ENCODE measurements around the gene GOLGA6L10.
"Not testable (repeated sequence)": the region's sequence is repeated elsewhere in the genome, so short reads cannot be mapped to it uniquely, and the experiment has no call there.

The GOLGA6L10 gene

DNA sequence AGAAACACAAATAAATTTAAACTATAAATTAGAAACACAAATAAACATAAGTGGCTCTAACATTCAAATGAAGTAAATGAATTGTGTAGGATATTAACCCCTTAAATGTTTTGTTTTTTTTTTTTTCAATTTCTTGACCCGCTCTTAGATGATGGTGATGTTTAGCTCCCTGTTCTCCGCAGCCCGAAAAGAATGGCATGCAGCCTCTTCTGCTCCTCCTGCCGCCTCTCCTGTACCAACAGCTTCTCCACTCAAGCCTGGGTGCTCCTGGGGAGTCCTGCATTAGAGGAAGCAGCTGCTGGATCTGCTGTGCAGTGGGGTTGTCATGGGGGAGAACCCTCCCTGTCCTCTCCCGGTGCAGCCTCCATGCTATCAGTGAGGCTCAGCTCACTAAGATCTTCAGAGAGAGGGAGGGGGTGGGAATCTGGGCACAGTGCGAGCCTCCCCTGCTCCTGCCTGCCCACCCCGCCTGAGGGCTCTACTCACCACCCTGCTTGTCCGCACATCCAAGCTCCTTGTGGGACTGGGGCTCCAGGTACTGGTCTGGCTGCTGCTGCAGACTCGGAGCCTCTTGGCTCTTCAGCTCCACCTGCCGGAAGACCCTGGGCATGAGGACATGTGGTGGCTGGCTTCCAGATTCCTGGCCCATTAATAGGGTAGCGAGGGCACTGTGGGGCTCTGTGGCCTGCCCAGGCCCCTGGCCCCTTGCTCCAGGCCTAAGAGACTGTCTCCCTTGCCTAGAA lies 6.5 kb downstream of the GOLGA6L10 start:
- DNase-seq, result not testable (repeated sequence)

DNA sequence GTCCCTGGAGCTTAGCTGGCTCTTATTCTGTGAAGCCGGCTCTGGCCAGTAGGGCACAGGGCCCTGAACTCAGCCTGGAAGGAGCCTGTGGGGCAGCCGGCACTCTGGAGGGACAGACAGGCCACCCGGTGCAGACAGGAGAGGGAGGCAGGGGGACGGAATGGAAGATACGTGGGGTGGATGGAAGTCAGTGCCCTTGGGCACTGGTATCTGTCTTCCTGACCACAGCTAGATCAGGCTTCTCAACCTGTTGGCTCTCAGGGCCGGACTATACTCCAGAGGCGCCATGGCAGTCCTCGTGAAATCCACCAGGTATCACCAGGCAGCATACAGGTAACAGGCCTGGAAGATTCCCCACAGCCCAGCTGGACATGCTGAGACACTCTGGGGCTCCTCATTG lies 10.7 kb downstream of the GOLGA6L10 start:
- not testable (repeated sequence) for DNase-seq

- DNase-seq, result not testable (repeated sequence)
Measured at GRCh38 chr15:82338053-82338452, 11.2 kb downstream of the GOLGA6L10 start.

- not testable (repeated sequence) for DNase-seq
Measured at GRCh38 chr15:82337051-82337450, 12.2 kb downstream of the GOLGA6L10 start.

DNA sequence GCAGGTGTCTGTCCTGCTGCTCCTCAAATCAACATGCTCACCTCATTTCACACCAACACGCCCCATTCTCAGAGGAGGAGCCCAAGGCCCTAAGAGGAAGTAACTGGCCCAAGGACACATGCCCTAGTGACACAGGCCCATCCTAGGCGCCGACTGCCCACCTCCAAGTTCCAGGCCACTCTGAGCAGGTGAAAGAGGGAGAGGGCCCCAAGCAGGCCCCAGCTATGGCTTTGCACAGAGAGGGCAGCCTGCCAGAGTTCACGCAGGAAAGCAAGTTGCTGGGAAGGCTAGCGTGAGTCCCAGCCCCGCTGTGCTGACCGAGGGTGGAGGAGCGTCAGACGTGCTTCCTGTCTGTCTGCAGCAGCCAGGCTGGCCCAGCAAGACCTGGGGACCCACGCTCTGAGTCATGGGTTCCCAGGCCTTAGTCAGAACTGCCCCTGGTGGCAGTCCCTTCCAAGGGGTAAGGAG lies 13.1 kb downstream of the GOLGA6L10 start:
- DNase-seq, result not testable (repeated sequence)

DNA sequence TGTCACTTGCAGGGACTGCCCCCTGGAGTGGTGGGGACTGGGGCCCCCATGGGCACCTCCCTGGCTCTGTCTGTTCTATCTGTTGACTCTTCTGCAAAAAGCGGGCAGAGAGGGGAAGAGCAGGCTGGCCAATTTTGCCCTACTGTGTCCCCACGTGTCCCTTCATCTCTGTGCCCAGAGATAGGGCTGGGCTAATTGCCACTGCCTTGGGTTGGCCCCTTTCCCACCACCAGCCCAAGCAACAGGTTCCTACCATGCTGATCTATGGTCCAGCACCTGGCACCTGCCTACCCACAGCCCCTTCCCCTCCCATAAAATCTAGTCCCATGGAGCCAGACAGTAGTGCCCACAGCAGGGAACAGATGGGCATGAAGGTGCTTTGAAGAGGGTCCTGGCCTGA lies 14.3 kb downstream of the GOLGA6L10 start:
- not testable (repeated sequence) for DNase-seq

- DNase-seq, result not testable (repeated sequence)
Measured at GRCh38 chr15:82334554-82334932, 14.7 kb downstream of the GOLGA6L10 start.

GRCh38 chr15:82333603-82334553 lies 15.4 kb downstream of the GOLGA6L10 start:
- DNase-seq, result not testable (repeated sequence)

DNA sequence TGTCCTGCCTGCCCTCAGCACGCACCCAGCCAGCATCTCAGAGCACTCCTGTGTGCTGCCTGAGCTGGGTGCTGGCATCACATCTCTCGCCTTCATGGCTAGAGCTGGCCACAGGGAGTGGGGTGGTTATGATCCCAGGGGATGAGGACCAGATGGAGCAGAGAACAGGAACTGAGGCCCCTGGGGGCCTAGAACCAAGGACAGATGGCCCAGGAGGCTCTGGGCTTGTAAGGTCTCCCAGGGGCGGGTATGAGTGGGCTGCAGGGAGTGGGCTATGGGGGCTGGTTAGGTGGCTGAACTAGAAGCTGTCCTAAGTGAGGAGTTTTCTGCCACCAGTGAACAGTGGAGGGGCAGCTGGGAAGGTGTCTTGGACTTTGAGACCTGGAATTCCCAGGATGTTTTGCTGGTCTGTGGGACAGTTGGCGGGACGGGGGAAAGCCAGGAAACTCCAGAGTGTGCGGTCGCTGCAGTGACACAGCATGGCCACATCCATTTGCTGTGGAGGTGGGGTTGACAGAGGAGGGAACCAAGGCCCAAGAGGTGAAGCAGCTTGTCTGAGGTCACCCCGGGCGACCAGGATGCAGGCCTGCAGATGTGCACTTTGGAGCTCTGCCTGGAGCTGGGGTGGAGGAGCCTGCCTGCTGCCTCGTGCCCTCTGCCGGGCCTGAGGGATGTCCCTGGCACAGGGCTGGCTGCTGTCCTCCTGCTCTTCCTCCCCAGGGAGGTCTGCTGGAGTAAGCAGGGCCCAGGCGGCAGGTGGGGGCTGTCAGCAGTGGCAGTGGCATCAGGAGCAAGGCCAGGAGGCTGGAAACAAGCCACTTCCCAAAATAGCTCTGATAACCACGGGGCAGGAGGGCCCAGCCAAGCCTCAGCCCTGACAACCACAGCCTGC lies 16.3 kb downstream of the GOLGA6L10 start:
- DNase-seq, result not testable (repeated sequence)

DNA sequence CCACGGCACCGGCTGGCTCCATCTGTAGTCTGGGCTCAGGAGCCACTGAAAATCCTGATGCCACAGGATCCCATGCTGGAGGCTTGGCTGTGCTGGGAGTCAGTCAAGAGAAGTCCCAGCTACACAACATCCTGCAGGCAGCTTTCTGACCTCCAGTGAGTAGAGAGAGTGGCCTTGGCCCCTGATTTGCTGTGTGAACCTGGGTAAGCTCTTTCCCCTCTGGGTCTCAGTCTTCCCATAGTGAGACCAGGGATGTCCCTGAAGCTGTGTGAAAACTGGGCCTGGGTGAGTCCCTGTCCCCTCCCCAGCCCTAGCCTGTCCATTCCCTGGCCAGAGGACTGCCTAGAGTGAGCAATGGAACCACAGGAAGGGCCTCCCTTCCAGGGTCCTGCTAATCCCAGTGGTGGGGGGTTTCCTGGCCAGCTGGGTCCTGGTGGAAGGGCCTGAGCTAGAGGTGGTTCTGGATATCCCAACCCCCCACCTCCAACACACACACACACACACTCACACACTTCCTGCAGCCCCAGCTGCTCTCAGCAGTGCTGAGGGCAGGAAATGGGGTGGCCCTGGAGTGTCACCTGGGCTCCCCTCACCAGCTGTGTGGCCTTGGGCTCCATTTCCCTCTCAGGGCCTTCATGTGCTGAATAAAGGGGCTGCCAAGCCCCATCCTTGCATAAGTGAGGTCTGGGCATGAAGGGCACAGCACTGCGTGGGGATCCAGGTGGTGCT lies 17.5 kb downstream of the GOLGA6L10 start:
- not testable (repeated sequence) for DNase-seq

GRCh38 chr15:82330921-82331320 lies 18.4 kb downstream of the GOLGA6L10 start:
- not testable (repeated sequence) for DNase-seq

- not testable (repeated sequence) for DNase-seq
Measured at GRCh38 chr15:82329039-82329438, 20.2 kb downstream of the GOLGA6L10 start.

GRCh38 chr15:82327372-82327771 lies 21.9 kb downstream of the GOLGA6L10 start:
- DNase-seq, result not testable (repeated sequence)

- DNase-seq, result not testable (repeated sequence)
Measured at GRCh38 chr15:82326896-82327295, 22.4 kb downstream of the GOLGA6L10 start.

GRCh38 chr15:82325646-82326045 lies 23.6 kb downstream of the GOLGA6L10 start:
- DNase-seq, result not testable (repeated sequence)

DNA sequence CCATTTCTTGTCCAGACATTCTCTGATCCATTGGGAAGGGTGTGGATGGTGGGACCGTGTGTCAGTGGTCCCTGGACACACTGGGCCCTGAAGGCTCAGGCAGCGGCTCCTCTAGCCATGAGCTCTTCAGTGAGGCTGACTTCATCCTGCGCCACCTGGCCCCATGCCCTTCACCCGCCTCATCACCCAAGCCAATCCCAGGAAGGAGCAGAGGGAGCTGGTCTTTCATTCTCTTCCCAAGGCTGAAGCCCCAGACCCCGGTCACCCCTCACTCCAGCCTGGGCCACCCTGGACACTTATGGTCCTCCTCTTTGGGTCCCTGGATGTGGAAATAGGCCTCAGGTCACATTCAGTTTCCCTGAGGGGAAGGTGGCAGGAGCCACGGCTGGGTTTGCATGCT lies 24.4 kb downstream of the GOLGA6L10 start:
- DNase-seq, result not testable (repeated sequence)

DNA sequence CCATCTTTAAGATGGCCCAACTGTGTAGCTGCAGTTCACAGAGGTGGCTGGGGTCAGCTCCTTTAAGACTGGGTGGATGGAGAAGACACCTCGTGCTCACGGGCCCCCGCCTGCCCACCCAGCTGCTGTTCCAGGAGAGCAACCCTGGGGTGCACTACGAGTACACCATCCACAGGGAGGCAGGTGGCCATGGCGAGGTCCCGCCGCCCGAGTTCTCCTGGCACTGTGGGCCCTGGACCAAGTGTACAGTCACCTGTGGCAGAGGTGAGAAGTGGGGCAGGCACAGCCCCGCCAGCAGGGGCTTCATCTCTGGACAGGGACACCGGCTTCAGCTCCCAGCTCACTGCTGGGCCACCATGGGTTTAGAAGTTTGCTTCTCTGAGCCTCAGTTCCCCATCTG lies 26.8 kb downstream of the GOLGA6L10 start:
- DNase-seq, result not testable (repeated sequence)

- not testable (repeated sequence) for DNase-seq
Measured at GRCh38 chr15:82320861-82321260, 28.4 kb downstream of the GOLGA6L10 start.

- not testable (repeated sequence) for DNase-seq
Measured at GRCh38 chr15:82319522-82320278, 29.6 kb downstream of the GOLGA6L10 start.

- DNase-seq, result not testable (repeated sequence)
Measured at GRCh38 chr15:82318281-82318680, 31.0 kb downstream of the GOLGA6L10 start.

DNA sequence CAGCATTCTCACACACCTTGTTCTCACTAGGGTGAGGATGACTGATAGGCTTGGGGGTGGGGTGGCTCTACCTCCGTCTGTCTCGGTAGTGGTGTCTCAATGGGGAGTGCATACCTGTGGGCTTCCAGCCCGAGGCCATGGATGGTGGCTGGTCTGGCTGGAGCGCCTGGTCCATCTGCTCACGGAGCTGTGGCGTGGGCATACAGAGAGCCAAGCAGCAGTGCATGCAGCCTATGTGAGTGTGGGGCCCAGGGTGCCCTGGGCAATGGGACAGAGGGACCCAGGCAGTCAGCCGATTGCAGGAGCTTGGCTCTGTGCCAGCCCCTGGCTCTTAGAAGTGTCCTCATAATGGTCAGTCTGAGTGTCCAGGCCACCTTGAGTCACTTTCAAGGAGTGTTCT lies 31.8 kb downstream of the GOLGA6L10 start:
- not testable (repeated sequence) for DNase-seq

All from eye (tissue), 1 donor.